Endothelial cell of umbilical vein (primary cell): ENCODE results near the gene LCAT. TPM values are rescaled to one million over a fixed set of nuclear protein-coding genes. Genes with fewer than 3 reads are reported as not detected.

Source experiments
- BruUV-seq: library from RNA; stranded (reverse); fragments of 400-500 nt; replicated peaks from 2 replicates; lab custom pipeline; 2021; lab: Mats Ljungman, UMichigan
- CTCF ChIA-PET: fragments of 300-600, 350-600 bp; sonication (Branson Sonifier 250); formaldehyde crosslinking; loops from one replicate; lab custom pipeline; 2021; ENCODE audit warnings: antibody characterized with exemption, inconsistent platforms; lab: Charles Lee
- POLR2A ChIA-PET: fragments of 300-600, 350-600 bp; sonication (Branson Sonifier 250); formaldehyde crosslinking; loops from one replicate; lab custom pipeline; 2021; ENCODE audit warnings: antibody characterized with exemption, inconsistent platforms; lab: Charles Lee
- DNase-seq: peaks from one replicate; pipeline ENCODE4 v3.0.0-alpha.2; 2011; ENCODE audit warnings: low read depth, low spot score
- FAIRE-seq: peaks from 2 replicates; lab custom pipeline; 2011; peaks lifted over from hg19 to GRCh38; lab: Jason Lieb, UNC
- H2AFZ ChIP-seq: 2 replicates; pipeline ENCODE4 v1.6.0; 2012; ENCODE audit warnings: low read depth, low read length, control low read depth, inconsistent platforms
- H3K27ac ChIP-seq: 2 replicates; pipeline ENCODE4 v1.5.1; 2011; ENCODE audit warnings: low read depth, mild to moderate bottlenecking, control low read depth, low read length, moderate library complexity; ENCODE audit not compliant: insufficient read depth
- H3K27me3 ChIP-seq, 2 experiments: 2 replicates each; pipeline versions ENCODE4 v1.6.0 to v1.6.1; 2011; ENCODE audit warnings: low read length in 2 of 2, mixed read lengths in 1 of 2; ENCODE audit not compliant: control insufficient read depth in 2 of 2, insufficient read depth in 2 of 2
- H3K36me3 ChIP-seq, 2 experiments: 2 replicates in 1 of 2; 3 replicates in 1 of 2; pipeline ENCODE4 v1.5.1; 2011; ENCODE audit warnings: low read length in 2 of 2, mild to moderate bottlenecking in 1 of 2, moderate library complexity in 1 of 2; ENCODE audit not compliant: control insufficient read depth in 2 of 2, insufficient read depth in 2 of 2; ENCODE audit errors: extremely low read depth in 1 of 2
- H3K4me1 ChIP-seq: 3 replicates; pipeline ENCODE4 v1.5.1; 2011; ENCODE audit warnings: mild to moderate bottlenecking, low read length; ENCODE audit not compliant: control insufficient read depth, insufficient read depth; ENCODE audit errors: extremely low read depth
- H3K4me2 ChIP-seq: 2 replicates; pipeline ENCODE4 v1.6.1; 2011; ENCODE audit warnings: low read length, control low read depth, mixed read lengths; ENCODE audit not compliant: insufficient read depth
- H3K4me3 ChIP-seq, 3 experiments: fragments of 200-600 bp in 1 of 3; sonication (generic), shearing (Covaris generic) in 1 of 3; replicated peaks in 1 of 3; 2 replicates each; pipeline ENCODE4 v1.5.1; 2011 to 2016; ENCODE audit warnings: control low read depth in 3 of 3, low read length in 3 of 3, mild to moderate bottlenecking in 2 of 3, inconsistent platforms in 1 of 3, low read depth in 1 of 3, moderate library complexity in 1 of 3; ENCODE audit not compliant: insufficient read depth in 1 of 3
- H3K79me2 ChIP-seq: 2 replicates; pipeline ENCODE4 v1.6.0; 2012; ENCODE audit warnings: low read length, inconsistent platforms; ENCODE audit not compliant: control insufficient read depth, insufficient read depth
- H3K9ac ChIP-seq: replicated peaks from 2 replicates; pipeline ENCODE3; 2011; ENCODE audit warnings: low read length, control low read depth; ENCODE audit not compliant: insufficient read depth; ENCODE audit errors: extremely low read depth
- H3K9me1 ChIP-seq: replicated peaks from 3 replicates; pipeline ENCODE4 v1.6.0; 2011; ENCODE audit warnings: mild to moderate bottlenecking, low read length; ENCODE audit not compliant: control insufficient read depth, insufficient read depth; ENCODE audit errors: extremely low read depth
- H3K9me3 ChIP-seq: replicated peaks from 2 replicates; pipeline ENCODE4 v1.5.1; 2012; ENCODE audit warnings: low read length, inconsistent platforms; ENCODE audit not compliant: control insufficient read depth, insufficient read depth
- H4K20me1 ChIP-seq: replicated peaks from 2 replicates; pipeline ENCODE3; 2011; ENCODE audit warnings: mild to moderate bottlenecking, low read length; ENCODE audit not compliant: control insufficient read depth, insufficient read depth; ENCODE audit errors: extremely low read depth
- CTCF ChIP-seq, 2 donors: IDR thresholded peaks; 1 replicate in 1 of 2; 2 replicates in 1 of 2; pipeline ENCODE4 v1.5.1; 2011; ENCODE audit warnings: low read length in 2 of 2, mild to moderate bottlenecking in 2 of 2, moderate library complexity in 2 of 2, control low read depth in 1 of 2, inconsistent platforms in 1 of 2, low read depth in 1 of 2; ENCODE audit not compliant: insufficient read depth in 1 of 2; ENCODE audit errors: extremely low read depth in 1 of 2
- EZH2 ChIP-seq: IDR thresholded peaks from 2 replicates; pipeline ENCODE4 v1.6.1; 2012; ENCODE audit warnings: borderline replicate concordance, low read depth, mild to moderate bottlenecking, moderate library complexity, low read length, inconsistent platforms; ENCODE audit not compliant: severe bottlenecking
- FOS ChIP-seq: IDR thresholded peaks from 2 replicates; pipeline ENCODE4 v1.6.1; 2011; ENCODE audit warnings: mild to moderate bottlenecking, low read length, moderate library complexity, borderline replicate concordance; ENCODE audit not compliant: insufficient read depth
- GATA2 ChIP-seq: IDR thresholded peaks from 2 replicates; pipeline ENCODE4 v1.7.0; 2011; ENCODE audit warnings: low read depth, mild to moderate bottlenecking, moderate library complexity, mixed read lengths, low read length; ENCODE audit not compliant: insufficient read length, insufficient read depth
- JUN ChIP-seq: IDR thresholded peaks from 2 replicates; pipeline ENCODE4 v1.6.1; 2011; ENCODE audit warnings: borderline replicate concordance, low read depth; ENCODE audit not compliant: insufficient read length, insufficient read depth
- MAX ChIP-seq: IDR thresholded peaks from 2 replicates; pipeline ENCODE4 v1.6.1; 2011; ENCODE audit not compliant: insufficient read depth, insufficient read length
- MYC ChIP-seq: IDR thresholded peaks from one replicate; pipeline ENCODE4 v1.6.1; 2011; ENCODE audit warnings: mild to moderate bottlenecking, low read depth, low read length
- POLR2A ChIP-seq: IDR thresholded peaks from 2 replicates; pipeline ENCODE4 v1.6.1; 2012; ENCODE audit warnings: low read depth, mild to moderate bottlenecking, control low read depth, low read length
- POLR2AphosphoS5 ChIP-seq: IDR thresholded peaks from 2 replicates; pipeline ENCODE4 v1.6.1; 2012; ENCODE audit warnings: low read depth, mild to moderate bottlenecking, control low read depth, low read length, moderate library complexity; ENCODE audit not compliant: insufficient read depth
- dilution Hi-C: fragments of 300-500 bp; cut with MboI; formaldehyde crosslinking; loops from one replicate; pipeline ENCODE4 v1.15.0; 2019; ENCODE audit warnings: low sequenced_read_pairs; ENCODE audit not compliant: extremely low pct_ligation_motif_present
- intact Hi-C: fragments of 100-400 bp; cut with micrococcal nuclease; formaldehyde crosslinking; loops from one replicate; pipeline ENCODE4 v1.10.0; 2022
- polyA plus RNA-seq, 4 experiments: library from polyadenylated mRNA; depleted of rRNA in 3 of 4; stranded (reverse) in 3 of 4; unstranded in 1 of 4; fragments of >200 nt; gene quantifications; 2 replicates each; pipeline versions ENCODE4 v1.2.1 to v1.2.3, GENCODE V29; 2011 to 2012; ENCODE audit warnings: missing spikeins in 1 of 4
- total RNA-seq: library from RNA; stranded (reverse); gene quantifications from 2 replicates; pipeline ENCODE4 v1.2.3, GENCODE V29; 2021

LCAT gene
- total and polyA plus RNA-seq, 2 donors (not counting 3 experiments of a cell fraction or from before 2014, with no cell fraction given): 22.6 to 46.1 TPM

- POLR2A ChIA-PET: no interaction called here
- Histone ChIP-seq H3K9me3 (no peaks in the 10 kb centered on the region), H3K27ac (no peak overlapping the region), H3K9me1 (no peaks in the 10 kb centered on the region), H3K36me3 (peaks cover 0 to 28% of the 10 kb centered on the region in 2 experiments), H3K4me2 (no peak overlapping the region), H3K27me3 (no peaks in the 10 kb centered on the region), H4K20me1 (no peaks in the 10 kb centered on the region), H3K9ac (no peak overlapping the region), H3K4me3 (no peak overlapping the region), H3K4me1 (peaks cover 10% of the 10 kb centered on the region), H3K79me2 (no peaks in the 10 kb centered on the region), H2AFZ (no peak overlapping the region)
- CTCF ChIA-PET: interaction anchor here (0.7 to 1.6 kb wide), 3 partner anchors 40 to 107 kb away, joined by 3 to 8 read pairs (median 3); partner anchors contain the start of gene NRN1L
- no peak for FAIRE-seq
- TF ChIP-seq MAX (no peak), CTCF (IDR thresholded peaks at IDR 0.05; ENCODE audit: extremely low read depth in 1 of 2, insufficient read depth in 1 of 2, low read depth in 1 of 2, low read length in 2 of 2) (no peak), POLR2A (no peak), FOS (no peak), GATA2 (no peak), JUN (no peak), EZH2 (no peak), MYC (no peak), POLR2AphosphoS5 (no peak)
- no TSS peak for BruUV-seq
- intact Hi-C loops (loop anchor here (10.0 kb wide), 1 partner anchor 399 kb away; the partner anchor contains the start of gene RIPOR1), dilution Hi-C loops (loop anchor here (25.0 kb wide), 1 partner anchor 236 kb away; no protein-coding TSS in a partner anchor)
- DNase-seq: no peak
These were observed 20.4 kb downstream of the LCAT start for GRCh38 chr16:67923414-67924116.
